Suppressor macrophage treated with lipopolysaccharide for 4 hours (primary cell): ENCODE data around the gene RNF157.

ENCODE experiments used
- DNase-seq: peaks from one replicate; pipeline ENCODE4 v3.0.0-alpha.2; 2020

The RNF157 gene

DNA sequence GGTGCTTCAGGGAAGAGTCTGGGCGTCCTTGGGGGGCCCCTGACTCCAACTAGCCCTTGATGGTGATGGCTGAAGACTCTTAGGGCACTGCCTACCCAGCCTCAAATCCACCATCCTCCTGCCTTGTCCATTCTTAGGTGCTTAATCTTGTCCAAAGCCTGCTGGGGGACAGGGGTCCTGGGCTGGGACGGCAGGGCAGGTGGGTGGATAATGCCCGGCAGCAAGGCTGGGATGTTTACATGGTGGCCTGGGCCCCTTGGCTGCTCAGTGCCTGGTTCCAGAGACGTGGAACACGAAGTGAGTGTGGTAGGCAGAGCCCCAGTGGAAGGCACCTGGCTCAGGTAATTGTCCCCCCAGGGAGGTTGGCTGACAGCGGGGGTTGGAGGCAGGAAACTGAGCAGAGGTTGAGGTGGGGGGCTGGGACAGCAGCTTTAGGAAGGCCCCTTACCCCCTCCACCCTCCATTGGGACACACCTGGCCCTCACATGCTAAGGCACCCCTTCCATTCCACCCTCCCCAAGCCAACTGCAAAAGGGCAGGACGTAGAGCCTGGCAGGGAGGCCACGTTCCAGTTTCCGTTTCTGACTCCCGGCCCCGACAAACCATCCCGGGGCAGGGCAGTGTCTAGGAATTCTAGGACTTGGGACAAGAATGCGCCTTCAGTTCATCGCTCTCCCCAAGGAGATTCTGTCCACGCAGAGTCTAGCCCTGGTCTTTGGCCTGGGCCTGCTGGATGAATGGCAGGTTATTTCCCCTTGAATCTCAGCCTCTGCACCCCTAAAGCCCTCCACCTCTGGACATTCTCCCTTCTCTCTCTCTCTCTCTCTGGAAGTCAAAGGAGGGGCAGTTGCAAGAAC is 101.2 kb downstream of the RNF157 start:
- no peak for DNase-seq

DNA sequence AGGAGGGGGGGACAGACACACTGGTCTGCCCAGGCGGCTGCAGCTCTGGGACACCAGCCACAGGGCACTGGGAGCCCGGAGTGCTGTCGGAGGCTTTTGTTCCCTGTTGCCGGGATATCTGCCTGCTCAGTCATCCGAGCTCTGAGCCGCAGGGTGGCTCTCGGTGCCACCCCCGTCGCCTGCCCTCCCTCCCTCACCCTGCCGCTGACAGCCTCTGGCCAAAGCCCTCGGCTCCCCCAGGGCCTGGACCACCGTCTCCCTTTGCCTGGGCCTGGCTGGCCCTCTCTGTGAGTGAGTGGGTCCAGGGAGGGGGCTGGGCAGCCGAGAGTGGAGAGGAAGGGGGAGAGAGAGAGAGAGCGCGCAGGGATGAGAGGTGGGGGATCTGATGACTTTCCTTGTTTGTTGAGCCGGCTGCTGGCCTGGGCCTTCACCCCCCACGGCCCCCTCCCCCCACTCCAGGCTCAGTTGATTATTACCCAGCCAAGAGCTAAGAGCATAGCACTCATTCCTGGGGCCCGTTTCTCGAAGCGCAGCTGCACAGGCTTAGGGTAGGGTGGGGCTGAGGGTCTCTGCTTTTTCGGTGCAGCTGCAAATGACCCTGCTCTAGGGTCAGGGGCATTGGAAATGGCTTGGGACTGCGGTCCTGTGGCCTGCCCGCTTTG is 101.9 kb downstream of the RNF157 start:
- DNase-seq, result no peak

DNA sequence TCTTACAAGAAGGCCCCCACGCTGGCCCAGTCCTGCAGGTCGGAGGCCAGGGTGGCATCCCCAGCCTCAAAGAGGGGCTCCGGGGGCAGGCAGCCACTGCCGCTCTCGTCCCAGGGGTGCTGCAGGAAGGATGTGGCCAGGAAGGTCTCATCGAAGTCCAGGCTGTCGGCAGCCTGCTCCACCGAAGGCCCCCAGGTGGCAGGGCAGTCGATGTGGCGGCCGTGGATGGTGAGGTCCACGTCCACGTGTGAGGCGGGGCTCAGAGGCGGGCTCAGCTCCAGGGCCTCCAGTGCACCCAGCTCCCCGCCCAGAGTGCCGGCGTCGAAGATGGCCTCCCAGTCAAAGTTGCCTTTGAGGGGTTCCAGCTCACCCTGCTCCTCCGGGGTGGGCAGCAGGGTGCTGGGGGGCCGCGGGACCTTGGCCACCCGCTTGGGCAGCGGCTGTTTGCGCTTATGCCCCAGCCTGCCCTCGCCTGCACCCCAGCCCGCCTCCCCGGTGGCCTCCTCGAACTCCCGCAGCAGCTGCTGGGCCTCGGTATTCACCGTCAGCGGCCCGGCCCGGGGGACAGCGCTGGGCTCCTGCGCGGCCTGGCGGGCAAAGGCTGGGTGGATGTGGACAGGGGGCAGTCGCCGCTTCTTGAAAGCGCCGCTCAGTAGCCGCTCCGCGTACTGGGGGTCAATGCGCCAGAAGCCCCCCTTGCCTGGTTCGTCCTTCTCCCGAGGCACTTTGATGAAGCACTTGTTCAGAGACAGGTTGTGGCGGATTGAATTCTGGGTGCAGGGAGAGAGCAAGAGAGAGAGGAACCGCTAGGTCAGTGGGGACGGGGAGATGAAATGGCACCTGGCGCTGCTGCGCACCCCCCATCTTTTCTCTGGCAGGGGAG is 102.7 kb downstream of the RNF157 start:
- no peak for DNase-seq

DNA sequence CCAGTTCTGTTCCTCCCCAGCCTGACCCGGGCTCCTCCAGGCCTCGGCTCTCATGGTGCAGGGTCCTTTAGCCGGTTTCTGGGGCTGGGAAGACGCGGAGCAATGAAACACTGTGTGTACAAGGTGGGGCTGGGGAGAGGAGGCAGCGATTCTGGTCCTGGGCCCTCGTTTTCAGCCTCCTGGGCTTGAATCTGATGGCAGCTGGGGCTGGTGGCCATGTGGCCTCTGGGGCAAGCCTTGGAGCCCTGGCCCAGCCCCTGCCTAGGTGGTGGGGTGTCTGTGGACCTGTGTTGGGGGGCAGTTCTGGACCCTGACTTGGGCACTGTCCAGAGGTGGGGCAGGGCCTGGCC is 103.3 kb downstream of the RNF157 start:
- DNase-seq, result no peak

DNA sequence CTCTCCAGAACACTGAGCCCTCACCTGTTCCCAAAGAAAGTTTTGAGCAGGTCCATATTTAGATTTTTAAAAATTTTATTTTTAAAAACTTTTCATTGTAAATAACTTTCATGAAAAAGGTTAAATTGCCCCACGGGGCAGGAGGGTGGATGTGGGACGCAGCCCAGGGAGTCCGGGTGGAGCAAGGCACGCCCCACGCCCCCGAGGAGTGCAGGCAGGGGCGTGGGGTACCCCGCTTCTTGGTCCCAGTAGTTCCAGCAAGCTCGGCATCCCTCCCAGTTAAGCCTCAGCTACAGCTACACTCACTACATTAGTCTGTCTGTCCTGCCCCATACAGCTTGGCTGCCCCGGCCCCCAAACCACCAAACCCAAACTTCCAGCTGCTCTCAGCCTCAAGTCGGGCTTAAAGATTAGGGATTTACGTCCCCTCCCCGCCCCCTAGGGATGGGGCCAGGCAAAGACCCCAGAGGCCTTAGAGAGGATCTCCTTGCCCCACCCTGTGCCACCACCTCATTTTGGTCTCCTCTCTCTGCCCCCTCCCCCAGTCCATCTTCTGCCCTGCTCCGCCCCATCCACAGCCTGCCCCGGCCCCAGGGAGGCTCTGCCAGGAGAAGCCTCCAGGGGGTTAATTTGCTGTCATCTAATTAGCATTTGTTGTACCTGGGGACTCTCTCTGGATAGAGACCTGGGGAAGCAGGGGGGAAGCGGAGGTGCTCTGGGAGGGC is 103.9 kb downstream of the RNF157 start:
- DNase-seq, result no peak

DNA sequence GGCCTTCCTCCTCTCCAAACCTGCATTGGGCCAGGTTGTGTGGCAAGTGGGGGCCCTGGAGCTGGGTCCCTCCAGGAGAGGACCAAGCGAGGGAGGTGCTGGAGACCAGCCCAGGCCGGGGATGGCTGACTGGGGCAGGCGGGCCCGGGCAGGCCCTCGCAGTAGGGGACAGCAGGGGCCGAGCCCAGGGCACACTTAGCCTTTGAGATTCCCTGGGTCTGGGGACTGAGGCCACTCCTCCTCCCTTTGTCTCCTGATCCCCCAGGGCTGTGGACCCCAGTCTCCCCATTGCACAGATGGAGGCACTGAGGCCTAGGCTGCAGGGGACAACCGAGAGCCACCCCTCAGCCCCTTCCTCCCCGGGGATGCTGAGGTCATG is 104.5 kb downstream of the RNF157 start:
- DNase-seq, result no peak

DNA sequence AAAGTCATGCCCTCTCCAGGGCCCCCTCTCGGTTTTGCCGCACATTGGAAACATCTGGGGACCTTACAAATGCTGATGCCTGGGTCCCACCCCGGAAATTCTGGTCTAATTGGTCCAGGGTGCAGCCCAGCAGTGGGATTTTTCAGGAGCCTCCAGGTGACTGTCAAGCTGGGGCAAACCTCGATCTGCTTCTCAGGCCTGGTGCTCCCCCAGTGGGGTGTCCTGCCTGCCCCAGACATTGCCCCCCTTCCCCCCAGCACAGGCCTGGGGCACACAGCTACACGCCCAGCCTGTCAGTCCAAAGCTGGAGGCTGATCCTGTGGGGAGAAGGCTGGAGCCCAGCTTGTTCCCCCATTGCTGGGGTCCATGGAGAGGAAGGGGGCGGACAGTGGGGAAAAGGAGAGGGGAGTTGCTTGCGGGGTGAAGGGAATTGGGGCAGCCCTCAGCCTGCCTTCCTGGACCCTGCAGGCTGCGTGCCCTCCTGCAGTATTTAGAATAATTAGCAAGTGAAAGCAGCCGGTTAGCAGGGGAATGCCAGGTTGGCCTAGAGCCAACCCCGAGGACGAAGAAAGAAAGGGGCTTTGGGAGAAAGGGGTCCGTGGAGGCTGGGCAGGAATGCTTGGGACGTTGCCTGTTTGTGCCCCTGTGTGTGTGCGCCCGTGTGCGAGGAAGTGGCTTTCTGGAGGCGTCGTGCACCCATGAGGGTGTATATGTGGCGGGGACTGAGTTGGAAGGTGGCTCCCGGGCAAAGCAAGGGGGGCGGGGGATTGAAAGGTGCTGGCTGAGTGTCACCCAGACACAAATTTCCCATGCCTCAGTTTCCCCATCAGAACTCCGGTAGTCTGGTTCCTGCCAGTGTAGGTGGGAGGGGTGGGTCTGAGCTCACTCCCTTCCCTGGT is 105.1 kb downstream of the RNF157 start:
- no peak for DNase-seq

DNA sequence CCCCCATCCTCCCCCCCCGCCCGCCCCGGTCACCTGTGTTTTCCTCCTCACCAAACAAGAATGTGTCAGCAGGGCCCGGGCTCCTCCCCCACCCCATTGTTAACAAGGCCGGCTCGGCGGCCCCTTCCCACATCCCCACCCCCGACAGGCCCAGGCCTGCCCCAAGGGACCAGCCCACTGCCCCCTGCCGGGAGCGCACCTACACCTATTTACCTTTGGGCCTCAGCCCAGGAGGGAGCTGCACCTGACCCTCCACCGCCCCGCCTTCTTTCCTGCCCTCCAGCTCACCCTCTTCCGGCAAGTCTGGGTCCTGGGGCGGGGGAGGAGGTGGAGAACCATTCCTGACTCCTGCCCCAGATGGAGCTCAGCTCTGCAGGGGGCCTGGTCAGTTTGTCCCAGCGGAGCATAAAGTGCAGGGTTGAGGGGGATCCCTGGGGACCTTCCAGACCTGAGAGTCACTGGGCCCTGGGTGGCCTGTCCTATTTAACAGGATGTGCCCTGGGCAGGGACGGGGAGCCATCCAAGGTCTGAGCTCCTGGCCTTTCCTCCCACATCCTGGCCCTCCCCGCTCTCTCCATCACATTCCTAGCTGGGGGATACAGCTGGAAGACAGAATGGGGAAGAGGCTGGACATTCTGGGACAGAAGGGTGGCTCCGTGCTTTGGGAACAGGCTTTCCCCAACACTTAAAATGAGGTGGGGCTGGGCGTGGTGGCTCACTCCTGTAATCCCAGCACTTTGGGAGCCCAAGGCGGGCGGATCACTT is 107.5 kb downstream of the RNF157 start:
- DNase-seq, result no peak

DNA sequence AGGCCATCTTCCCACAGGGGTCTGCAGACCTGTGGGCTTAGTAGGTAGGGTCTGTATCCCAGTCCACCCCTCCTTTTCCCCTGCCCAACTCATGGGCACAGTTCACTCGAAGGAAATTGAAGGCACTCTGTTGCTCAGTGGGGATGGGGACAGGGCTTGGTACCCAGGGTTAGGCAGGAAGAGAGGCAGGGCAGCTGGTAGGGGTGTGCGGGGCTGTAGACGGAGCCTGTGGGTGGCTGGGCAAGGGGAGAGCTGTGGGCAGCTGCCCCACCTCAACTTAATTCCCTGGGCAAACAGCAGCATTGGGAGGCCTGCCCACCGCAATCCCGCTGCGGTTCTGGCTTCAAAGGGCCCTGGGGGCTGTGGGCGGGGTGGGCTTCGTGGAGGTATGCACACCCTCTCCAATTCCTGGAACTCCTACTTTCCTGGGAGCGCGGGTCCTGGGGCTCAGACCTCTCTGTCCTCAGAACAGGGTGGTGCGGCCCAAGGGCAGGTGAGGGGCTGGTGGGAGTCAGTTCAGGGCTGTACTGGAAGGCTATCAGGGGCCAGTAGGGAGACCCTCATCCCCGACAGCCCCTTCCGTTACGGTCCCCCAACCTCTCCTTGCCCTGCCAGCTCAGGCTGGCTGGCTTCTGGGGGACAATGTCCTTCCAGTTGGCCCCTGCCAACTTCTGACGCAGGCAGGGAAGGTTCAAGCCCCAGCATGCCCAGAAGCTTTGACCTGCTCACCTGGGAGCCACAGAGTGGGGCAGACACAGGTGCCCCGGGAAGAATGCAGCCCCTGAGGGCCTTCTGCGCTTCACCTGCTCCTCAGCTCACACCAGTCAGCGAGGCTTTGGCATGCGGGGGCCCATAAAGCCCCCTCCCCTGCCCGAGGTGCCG is 108.4 kb downstream of the RNF157 start:
- DNase-seq, result no peak

DNA sequence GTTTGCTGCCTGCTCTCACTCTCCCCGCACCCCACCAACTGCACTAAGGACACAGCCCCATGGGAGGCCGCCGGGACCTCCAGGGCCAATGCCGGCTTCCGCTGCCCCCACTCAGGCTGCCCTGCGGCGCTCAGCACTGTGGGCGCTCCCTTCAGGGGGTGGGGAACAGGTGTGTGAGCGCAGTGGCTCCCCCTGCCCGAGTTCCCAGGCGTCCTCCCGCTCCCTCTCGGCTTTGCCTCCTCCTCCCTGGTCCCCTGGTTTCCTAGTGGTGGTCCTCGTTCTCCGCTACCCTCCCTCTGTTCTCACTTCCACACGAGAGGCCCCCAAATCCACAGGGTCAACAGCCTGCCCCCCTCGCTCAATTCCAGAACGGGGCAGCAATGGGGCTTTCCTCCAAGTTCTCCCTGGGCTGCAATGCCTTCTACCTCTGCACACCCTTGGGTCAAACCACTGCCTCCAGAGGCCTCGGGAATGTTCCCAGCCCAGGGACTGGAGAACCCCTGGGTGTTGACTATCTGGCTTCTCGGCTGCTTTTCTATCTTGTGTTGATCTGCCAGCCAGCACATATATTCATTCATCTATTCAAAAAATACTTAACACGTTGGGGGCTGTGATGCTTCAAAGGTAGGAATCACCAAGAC is 109.1 kb downstream of the RNF157 start:
- DNase-seq, result no peak

DNA sequence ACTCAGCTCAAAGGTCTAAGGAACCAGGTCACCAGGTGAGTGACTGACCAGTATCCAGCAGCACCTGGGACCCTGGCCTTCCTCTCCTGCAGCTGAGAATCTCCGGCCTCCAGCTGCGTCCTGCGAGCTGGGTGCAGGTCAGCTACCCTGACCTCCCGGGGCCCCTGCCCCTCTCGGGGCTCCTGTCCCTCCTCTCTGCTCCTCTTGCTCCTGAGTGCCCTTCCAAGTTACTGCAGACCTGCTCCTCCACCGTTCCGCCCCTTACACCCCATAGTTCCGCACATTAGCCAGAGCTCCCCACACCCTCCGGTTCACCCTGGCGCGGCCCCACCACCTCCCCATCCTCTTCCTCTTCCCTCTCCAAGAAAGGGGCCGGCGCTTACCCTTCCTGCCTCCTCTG is 109.8 kb downstream of the RNF157 start:
- no peak for DNase-seq

DNA sequence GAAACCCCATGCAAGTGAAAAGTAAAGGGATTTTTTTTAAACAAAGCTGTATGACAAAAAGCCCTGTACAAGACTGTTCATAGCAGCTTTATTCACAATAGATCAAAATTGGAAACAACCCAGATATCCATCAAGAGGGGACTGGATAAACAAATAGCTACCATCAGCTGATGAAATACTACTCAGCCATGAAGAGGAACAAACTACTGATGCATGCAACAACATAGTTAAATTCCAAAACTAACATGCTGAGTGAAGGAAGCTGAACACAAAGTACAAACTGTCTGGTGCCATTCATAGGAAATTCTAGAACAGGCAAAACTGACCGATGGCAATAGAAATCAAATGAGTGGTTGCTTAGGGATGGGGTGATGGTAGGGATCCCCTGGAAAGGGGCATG is 114.4 kb downstream of the RNF157 start:
- DNase-seq, result no peak

DNA sequence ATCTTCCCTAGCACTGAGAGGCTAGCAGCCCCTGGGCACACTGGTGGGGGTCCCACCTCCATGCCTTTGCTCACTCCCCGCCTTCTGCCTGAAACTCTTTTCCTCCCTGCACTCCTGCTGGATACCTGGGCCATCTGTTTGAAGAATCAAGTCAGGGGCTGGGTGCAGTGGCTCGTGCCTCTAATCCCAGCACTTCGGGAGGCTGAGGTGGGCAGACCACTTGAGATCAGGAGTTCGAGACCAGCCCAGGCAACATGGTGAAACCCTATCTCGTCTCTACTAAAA is 115.0 kb downstream of the RNF157 start:
- no peak for DNase-seq

DNA sequence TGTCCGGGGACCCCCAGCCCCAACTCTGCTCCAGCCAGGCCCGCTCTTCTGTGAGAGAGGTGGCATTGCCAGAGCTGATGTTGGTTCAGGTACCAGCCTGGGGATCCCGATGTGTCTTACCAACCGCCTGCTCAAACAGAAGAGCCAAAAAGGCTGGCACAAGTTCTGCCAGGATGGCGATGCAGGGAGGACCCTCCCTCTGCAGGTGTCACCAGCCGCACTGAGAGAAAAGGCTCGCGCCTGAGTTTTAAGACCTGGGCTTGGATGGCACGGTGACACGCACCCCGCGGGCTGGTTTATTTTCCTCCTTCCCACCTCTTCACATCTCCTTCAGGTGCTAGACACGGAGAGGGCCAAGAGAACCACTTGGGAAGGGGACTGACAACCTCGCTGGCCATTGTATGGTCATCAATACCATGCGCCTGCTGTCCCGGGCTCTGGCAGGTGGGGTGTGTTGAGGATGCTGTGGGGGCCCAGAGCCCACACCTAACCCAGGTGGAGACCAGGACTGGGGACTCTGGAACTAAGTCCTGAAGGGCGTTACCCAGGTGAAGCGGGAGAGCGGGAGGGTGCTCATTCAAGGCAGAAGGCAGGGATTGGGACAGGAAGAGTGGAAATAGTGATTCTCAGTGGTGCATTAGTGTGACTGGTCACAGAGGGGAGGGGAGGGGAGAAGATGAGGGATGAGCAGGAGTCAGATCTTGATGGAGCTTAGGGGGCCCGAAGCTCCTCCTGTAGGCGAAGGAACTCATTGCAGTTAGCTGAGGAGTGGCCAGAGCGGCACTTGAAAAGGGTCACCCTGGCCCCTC is 115.5 kb downstream of the RNF157 start:
- DNase-seq, result no peak

DNA sequence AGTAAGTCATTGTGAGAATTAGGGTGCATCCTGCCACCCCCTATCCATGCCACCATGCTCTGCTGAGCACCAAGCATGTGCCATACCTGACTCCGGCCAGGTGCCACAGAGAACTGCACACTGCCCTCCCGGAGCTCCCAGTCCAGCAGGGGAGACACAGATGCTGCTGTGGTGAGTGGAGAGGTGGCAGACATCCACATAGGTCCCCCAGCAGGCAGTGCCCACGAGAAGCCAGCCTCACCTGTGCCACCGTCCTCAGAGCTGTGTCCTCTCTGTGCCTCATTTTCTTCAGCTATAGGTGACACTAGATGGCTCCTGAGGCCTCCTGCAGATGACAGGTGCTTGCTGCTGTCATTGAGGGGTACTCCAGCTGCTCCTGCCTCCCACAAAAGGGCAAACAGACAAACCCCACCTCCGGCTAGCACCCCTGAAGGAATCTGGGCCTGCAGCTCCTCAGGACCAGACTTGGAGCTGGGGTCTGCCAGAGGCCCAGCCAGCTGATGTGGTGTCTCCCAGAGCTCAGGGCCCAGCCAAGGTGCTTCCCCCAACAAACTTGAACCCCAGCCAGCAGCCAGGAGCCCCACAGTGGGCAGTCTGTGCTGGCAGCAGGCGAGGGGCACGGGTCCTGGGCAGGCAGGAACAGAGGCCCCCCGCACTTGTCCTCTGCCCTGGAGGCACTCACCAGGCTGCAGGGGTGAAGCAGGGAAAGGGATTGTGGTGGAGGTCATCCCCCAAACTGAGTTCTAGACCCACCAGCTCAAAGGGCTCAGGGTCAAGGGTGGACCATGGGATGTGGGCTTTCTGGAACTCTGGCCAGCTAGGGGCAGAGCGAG is 116.3 kb downstream of the RNF157 start:
- DNase-seq, result no peak

DNA sequence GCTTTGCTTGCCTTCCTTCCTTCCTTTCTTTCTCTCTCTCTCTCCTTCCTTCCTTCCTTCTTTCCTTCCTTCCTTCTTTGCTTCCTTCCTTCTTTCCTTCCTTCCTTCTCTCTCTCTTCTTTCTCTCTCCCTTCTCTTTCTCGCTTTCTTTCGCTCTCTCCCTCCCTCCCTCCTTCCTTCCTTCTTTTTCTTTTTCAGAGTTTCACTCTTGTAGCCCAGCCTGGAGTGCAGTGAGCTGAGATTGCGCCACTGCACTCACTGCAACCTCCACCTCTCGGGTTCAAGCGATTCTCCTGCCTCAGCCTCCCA is 117.1 kb downstream of the RNF157 start:
- DNase-seq, result no peak

DNA sequence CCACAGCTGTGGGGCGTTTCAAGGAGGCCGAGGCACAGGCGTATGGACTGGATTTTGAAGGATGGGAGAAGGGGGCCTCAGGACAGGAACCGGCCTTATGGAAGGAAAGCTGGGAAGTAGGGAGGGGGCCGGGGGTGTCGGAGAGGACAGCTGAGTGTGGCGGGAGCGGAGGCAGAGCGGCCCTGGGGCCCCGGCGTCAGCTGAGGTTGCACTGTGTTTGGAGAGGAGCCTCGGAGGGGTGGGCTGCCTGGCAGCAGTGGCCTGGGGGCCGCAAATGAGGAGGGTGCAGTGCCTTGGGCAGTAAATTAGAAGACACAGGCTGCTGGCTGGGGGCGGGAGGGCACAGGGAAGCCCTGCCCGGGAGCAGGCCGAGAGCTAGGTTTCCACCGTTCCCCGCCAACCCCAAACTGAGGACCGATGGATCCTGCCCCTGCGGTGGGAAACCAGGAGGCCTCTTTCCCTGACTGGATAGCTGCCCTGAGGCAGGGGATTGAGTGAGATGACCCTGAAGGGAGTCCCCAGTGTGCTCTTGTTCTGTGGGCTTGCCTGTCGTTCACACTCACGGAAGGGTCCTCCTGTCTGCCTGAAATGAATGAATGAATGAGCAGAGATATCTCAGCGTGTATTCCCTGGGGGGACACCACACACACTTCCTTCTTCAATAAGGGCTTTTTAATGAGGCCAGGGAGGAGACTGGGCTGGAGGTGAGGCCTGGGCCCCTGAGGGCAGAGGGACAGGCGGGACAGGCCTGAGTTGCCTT is 117.7 kb downstream of the RNF157 start:
- DNase-seq, result no peak
